ENCODE measurements around the gene WBP11. TPM values are rescaled to one million over a fixed set of nuclear protein-coding genes. Genes with fewer than 3 reads are reported as not detected.

The WBP11 gene
- total and polyA plus RNA-seq, 2 of the 13 experiments (the other 11 are each of a cell fraction or from before 2014, with no cell fraction given), result 7.6 to 31.0 TPM

DNA sequence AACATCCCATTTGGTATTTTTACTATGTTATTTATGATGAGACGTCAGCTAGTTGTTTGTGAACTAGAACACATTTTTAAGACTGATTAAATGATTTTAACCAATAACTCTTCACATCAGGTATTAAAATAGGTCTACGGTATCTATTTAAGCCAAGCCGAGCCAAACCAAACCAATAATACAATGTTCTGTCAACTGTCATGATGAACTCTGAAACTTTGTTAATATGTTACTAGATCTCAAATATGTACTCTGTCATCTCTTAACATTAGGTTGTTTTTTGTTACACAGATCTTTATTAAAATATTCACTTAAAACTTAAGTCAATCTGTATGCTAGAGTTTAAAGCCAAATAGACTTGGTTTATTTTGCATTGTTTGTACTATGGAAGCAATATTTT, 39.0 kb upstream of the WBP11 start (continued):
- no peak for TF ChIP-seq SP1 (IDR thresholded peaks at IDR 0.05)
- no peak for TF ChIP-seq SP1 (CRISPR knock-in tag; IDR thresholded peaks at IDR 0.05)
- no peak for TF ChIP-seq RFX1 (IDR thresholded peaks at IDR 0.05)
- TF ChIP-seq KDM5B (CRISPR knock-in tag; IDR thresholded peaks at IDR 0.05; ENCODE audit: borderline replicate concordance), result no peak
- no peak for TF ChIP-seq SSRP1 (CRISPR knock-in tag; IDR thresholded peaks at IDR 0.05)
- TF ChIP-seq, protein P1, sequence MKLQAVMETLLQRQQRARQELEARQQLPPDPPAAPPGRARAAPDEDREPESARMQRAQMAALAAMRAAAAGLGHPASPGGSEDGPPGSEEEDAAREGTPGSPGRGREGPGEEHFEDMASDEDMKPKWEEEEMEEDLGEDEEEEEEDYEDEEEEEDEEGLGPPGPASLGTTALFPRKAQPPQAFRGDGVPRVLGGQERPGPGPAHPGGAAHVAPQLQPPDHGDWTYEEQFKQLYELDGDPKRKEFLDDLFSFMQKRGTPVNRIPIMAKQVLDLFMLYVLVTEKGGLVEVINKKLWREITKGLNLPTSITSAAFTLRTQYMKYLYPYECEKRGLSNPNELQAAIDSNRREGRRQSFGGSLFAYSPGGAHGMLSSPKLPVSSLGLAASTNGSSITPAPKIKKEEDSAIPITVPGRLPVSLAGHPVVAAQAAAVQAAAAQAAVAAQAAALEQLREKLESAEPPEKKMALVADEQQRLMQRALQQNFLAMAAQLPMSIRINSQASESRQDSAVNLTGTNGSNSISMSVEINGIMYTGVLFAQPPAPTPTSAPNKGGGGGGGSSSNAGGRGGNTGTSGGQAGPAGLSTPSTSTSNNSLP (IDR thresholded peaks at IDR 0.05; ENCODE audit: low read depth, low read length), result 0 out of 2 replicates have a peak, but pooled peaks have one; percentile 3
- no peak for TF ChIP-seq GLI4 (CRISPR knock-in tag; IDR thresholded peaks at IDR 0.05; ENCODE audit: borderline replicate concordance)
- TF ChIP-seq SAP130 (CRISPR knock-in tag; IDR thresholded peaks at IDR 0.05; ENCODE audit: low read depth), result no peak
- TF ChIP-seq, protein P2, sequence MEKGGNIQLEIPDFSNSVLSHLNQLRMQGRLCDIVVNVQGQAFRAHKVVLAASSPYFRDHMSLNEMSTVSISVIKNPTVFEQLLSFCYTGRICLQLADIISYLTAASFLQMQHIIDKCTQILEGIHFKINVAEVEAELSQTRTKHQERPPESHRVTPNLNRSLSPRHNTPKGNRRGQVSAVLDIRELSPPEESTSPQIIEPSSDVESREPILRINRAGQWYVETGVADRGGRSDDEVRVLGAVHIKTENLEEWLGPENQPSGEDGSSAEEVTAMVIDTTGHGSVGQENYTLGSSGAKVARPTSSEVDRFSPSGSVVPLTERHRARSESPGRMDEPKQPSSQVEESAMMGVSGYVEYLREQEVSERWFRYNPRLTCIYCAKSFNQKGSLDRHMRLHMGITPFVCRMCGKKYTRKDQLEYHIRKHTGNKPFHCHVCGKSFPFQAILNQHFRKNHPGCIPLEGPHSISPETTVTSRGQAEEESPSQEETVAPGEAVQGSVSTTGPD (CRISPR knock-in tag; IDR thresholded peaks at IDR 0.05), result no peak
- no peak for TF ChIP-seq NFATC3 (CRISPR knock-in tag; IDR thresholded peaks at IDR 0.05)
- TF ChIP-seq, protein P3, sequence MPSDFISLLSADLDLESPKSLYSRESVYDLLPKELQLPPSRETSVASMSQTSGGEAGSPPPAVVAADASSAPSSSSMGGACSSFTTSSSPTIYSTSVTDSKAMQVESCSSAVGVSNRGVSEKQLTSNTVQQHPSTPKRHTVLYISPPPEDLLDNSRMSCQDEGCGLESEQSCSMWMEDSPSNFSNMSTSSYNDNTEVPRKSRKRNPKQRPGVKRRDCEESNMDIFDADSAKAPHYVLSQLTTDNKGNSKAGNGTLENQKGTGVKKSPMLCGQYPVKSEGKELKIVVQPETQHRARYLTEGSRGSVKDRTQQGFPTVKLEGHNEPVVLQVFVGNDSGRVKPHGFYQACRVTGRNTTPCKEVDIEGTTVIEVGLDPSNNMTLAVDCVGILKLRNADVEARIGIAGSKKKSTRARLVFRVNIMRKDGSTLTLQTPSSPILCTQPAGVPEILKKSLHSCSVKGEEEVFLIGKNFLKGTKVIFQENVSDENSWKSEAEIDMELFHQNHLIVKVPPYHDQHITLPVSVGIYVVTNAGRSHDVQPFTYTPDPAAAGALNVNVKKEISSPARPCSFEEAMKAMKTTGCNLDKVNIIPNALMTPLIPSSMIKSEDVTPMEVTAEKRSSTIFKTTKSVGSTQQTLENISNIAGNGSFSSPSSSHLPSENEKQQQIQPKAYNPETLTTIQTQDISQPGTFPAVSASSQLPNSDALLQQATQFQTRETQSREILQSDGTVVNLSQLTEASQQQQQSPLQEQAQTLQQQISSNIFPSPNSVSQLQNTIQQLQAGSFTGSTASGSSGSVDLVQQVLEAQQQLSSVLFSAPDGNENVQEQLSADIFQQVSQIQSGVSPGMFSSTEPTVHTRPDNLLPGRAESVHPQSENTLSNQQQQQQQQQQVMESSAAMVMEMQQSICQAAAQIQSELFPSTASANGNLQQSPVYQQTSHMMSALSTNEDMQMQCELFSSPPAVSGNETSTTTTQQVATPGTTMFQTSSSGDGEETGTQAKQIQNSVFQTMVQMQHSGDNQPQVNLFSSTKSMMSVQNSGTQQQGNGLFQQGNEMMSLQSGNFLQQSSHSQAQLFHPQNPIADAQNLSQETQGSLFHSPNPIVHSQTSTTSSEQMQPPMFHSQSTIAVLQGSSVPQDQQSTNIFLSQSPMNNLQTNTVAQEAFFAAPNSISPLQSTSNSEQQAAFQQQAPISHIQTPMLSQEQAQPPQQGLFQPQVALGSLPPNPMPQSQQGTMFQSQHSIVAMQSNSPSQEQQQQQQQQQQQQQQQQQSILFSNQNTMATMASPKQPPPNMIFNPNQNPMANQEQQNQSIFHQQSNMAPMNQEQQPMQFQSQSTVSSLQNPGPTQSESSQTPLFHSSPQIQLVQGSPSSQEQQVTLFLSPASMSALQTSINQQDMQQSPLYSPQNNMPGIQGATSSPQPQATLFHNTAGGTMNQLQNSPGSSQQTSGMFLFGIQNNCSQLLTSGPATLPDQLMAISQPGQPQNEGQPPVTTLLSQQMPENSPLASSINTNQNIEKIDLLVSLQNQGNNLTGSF (CRISPR knock-in tag; IDR thresholded peaks at IDR 0.05), result no peak
- no peak for TF ChIP-seq ZNF703 (CRISPR knock-in tag; IDR thresholded peaks at IDR 0.05; ENCODE audit: borderline replicate concordance)
- TF ChIP-seq MYNN (CRISPR knock-in tag; IDR thresholded peaks at IDR 0.05; ENCODE audit: low read depth), result no peak
- TF ChIP-seq, protein P4, sequence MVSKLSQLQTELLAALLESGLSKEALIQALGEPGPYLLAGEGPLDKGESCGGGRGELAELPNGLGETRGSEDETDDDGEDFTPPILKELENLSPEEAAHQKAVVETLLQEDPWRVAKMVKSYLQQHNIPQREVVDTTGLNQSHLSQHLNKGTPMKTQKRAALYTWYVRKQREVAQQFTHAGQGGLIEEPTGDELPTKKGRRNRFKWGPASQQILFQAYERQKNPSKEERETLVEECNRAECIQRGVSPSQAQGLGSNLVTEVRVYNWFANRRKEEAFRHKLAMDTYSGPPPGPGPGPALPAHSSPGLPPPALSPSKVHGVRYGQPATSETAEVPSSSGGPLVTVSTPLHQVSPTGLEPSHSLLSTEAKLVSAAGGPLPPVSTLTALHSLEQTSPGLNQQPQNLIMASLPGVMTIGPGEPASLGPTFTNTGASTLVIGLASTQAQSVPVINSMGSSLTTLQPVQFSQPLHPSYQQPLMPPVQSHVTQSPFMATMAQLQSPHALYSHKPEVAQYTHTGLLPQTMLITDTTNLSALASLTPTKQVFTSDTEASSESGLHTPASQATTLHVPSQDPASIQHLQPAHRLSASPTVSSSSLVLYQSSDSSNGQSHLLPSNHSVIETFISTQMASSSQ (IDR thresholded peaks at IDR 0.05; ENCODE audit: low read depth), result peak; percentile 78
- TF ChIP-seq, protein P4 (CRISPR knock-in tag; IDR thresholded peaks at IDR 0.05; ENCODE audit: borderline replicate concordance), result no peak; the same call in 1 of the 2 replicates
- no peak for TF ChIP-seq CCDC6 (CRISPR knock-in tag; IDR thresholded peaks at IDR 0.05)
- peak; percentile 1; the same call in 1 of the 2 replicates for TF ChIP-seq THAP11 (CRISPR knock-in tag; IDR thresholded peaks at IDR 0.05)
- no peak for TF ChIP-seq ARNT (IDR thresholded peaks at IDR 0.05)
- no peak for TF ChIP-seq SMYD3 (CRISPR knock-in tag; IDR thresholded peaks at IDR 0.05)
- no peak for TF ChIP-seq PCBP1 (IDR thresholded peaks at IDR 0.05; ENCODE audit: borderline replicate concordance, low read depth, low read length)
